NCI-H2107 treated with DMSO at 0.1 percent for 48 hours (cell line): ENCODE data around the gene NAV1.

ENCODE experiments used
- DNase-seq: peaks from one replicate; lab custom pipeline; 2025; ENCODE audit not compliant: unreplicated experiment; lab: John Stamatoyannopoulos, UW

NAV1 gene

GRCh38 chr1:201583663-201584062, 44.7 kb downstream of the NAV1 start:
- no peak for DNase-seq

- DNase-seq: no peak
Observed at GRCh38 chr1:201584471-201585092, 45.7 kb downstream of the NAV1 start.

- DNase-seq: no peak
Observed at GRCh38 chr1:201585093-201585483, 46.2 kb downstream of the NAV1 start.

GRCh38 chr1:201585901-201586300, 47.0 kb downstream of the NAV1 start:
- DNase-seq: no peak

- no peak for DNase-seq
Observed at GRCh38 chr1:201586806-201587205, 47.9 kb downstream of the NAV1 start.

- no peak for DNase-seq
Observed at GRCh38 chr1:201587729-201588128, 48.8 kb downstream of the NAV1 start.
